Cardiac fibroblast (primary cell): ENCODE data around the gene SLC7A10.

ENCODE experiments used
- DNase-seq, 2 donors: peaks; one replicate each; pipeline versions ENCODE4 v3.0.0 to v3.0.0-alpha.2; 2010; ENCODE audit warnings: low read depth in 2 of 2
- H3K4me3 ChIP-seq, 2 donors: replicated peaks in 1 of 2; 1 replicate in 1 of 2; 2 replicates in 1 of 2; pipeline ENCODE4 v1.5.1; 2011; ENCODE audit warnings: low read depth in 2 of 2, low read length in 2 of 2, mild to moderate bottlenecking in 2 of 2, moderate library complexity in 1 of 2
- TF ChIP-seq, protein P1 (sequence below): IDR thresholded peaks from one replicate; pipeline ENCODE4 v1.5.1; 2011; ENCODE audit warnings: low read depth, mild to moderate bottlenecking, low read length, inconsistent platforms

The SLC7A10 gene

DNA sequence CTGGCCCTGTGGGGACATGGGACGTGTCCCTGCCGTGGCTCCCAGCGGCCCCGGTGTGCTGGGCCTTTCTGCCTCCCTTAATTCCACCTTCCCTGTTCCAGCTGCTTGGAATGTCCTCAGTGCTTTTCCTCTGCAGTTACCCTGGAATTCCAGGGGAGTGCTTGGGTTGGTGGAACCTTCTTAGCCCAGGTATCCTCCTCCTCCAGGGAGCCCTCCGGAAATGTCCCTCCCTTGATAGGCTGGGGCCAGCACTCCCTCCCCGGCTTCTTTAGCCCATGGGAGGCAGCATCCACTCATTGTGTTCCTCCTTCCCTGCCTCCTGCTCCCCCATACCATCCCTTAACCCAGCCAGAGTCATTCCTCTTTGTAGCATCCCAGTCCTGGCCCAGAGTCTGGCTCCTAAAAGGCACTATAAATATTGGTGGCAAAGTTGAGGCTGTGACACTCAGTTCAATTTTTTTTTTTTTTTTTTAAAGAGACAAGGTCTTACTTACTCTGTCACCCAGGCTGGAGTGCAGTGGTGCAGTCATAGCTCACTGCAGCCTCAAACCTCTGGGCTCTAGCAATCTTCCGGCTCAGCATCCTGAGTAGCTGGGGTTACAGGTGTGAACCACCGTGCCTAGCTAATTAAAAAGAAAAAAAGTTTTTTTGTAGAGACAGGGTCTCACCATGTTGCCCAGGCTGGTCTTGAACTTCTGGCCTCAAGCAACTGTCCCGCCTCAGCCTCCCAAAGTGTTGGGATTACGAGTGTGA is 13.7 kb upstream of the SLC7A10 start:
- TF ChIP-seq, protein P1, sequence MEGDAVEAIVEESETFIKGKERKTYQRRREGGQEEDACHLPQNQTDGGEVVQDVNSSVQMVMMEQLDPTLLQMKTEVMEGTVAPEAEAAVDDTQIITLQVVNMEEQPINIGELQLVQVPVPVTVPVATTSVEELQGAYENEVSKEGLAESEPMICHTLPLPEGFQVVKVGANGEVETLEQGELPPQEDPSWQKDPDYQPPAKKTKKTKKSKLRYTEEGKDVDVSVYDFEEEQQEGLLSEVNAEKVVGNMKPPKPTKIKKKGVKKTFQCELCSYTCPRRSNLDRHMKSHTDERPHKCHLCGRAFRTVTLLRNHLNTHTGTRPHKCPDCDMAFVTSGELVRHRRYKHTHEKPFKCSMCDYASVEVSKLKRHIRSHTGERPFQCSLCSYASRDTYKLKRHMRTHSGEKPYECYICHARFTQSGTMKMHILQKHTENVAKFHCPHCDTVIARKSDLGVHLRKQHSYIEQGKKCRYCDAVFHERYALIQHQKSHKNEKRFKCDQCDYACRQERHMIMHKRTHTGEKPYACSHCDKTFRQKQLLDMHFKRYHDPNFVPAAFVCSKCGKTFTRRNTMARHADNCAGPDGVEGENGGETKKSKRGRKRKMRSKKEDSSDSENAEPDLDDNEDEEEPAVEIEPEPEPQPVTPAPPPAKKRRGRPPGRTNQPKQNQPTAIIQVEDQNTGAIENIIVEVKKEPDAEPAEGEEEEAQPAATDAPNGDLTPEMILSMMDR, result no peak
- no peak overlapping the region for H3K4me3 ChIP-seq
- no peak for DNase-seq

DNA sequence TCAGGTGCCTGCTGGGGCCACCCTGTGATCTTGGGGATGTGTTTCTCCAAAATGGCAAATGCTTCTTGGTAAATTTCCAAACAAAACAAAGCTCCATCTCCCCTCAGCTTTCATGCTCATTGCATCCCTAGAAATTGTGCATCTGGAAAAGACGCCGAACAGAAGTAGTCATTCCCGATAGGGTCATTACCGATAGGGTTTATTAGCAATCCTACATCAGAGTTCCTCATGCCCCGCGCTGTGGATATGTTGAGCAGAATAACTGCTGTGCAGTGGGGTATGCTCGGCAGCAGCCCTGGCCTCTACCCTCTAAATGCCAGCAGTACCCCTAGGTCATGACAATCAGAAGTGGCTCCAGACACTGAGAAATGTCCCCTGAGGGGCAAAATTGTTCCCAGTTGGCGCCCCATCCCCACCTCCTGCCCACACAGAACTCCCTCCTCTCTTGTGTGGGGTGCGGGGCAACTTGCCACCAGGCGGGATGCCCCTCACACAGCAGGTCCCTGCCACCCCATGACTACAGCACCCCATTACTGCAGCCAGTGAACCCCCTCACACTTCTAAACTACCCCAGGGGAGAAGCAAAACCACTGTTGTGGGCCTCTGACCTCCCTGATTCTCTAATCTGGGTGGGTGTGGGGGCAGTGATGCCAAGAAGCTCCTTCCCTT is 13.0 kb upstream of the SLC7A10 start:
- TF ChIP-seq, protein P1, result no peak
- DNase-seq, result no peak
- H3K4me3 ChIP-seq, result no peak overlapping the region

DNA sequence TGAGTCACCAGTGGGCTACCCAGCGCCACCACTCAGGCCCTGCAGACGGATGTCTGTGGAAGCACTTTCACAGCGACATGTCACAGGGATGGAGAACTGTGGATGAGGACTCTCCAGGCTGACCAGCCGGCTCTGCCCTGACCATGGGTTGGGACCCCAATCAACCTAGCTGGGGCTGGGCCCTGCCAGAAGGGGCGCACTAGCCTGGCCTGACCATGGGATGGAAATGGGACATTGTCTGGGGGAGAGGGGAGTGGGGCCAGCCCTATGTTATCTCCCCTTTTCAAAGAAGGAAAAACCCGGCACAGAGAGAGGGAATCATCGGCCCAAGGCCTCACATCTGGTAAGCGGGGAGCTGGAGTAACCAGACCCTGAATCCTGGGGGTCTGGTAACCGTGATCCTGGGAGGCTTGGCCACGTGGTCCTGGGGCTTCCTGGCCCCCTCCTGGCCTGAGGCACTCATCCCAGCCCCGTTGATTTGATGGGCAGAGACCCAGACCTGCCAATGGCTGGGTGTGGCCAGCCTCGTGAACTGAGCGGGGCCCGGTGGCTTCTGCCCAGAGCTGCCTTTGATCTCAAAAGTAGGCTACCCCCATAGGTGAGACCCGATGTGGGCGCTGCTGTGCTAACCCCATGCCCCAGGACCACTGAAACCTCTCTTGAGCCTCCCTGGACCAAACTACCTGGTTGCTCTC is 11.2 kb upstream of the SLC7A10 start:
- TF ChIP-seq, protein P1, result no peak
- no peak overlapping the region for H3K4me3 ChIP-seq
- DNase-seq, result no peak

DNA sequence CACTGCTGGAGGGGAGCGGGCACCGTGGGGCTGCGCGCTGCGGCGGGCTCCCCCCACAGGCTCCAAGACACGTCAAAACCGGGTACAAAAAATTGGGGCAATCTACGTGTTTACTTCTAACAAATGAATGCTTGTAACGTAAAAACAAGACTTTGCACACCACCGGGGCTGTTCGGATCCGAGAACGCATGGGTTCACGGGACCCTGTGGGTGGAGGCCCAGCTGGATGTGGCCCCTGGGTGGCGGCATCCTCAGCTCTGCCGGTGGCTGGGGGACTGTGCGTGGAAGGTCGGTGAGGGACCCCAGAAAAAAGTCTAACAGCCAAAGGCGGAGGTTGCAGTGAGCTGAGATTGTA is 10.3 kb upstream of the SLC7A10 start:
- H3K4me3 ChIP-seq, result no peak overlapping the region
- DNase-seq, result no peak
- TF ChIP-seq, protein P1, result no peak

DNA sequence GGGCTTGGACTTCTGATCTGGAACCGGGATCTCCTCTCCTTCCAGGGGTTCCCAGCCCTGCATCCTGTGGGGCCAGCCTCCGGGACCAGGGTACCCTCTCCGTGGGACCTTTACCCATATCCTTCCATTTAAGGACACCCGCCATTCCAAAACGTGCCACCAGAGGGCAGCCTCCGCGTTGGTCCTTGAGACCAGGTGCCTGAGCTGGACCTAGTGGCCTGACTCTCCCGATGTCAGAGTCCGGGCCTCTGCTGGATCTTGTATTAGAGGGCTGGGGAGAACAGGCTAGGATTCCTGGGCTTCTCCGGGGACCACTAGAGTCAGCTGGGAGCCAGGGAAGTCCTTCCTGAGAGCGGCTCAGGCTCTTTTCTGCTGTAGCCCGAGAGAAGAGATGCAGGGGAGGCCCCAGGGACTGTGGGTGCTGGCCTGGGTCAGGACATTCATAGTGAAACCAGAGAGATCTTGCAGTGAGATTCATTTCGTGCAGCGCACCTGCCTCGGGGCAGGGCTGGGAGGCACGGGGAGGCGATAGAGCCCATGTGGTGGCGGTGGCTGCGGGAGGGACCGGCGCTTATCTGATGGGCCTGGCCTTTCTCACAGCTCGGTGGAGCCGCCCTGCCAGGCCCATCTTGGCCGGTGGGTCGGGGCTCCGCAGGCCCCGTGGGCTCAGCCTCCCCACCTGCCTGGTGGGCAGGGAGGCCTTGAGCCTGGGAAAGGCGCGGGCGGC is 9.8 kb upstream of the SLC7A10 start:
- TF ChIP-seq, protein P1, result peak; percentile 91
- DNase-seq, result peak; percentile 75
- no peak overlapping the region for H3K4me3 ChIP-seq

DNA sequence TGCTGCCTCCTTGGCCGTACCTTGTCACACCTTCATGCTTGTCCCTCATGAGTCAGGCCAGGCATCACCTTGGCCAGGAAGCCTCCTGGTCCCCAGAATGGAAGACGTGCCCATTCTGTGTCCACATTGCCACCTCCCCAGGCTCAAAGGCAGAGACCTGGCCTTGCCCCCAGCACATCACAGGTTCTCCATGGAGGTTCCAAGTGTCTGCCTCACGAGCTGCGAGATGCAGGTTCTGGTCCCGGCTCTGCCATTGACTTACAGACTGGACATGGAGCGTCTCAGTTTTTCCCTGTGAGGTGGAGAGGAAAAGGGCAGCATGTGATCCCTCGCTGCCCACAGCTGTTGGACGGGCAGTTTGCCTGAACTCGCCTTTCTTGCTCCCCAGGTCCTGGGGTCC is 9.1 kb upstream of the SLC7A10 start:
- TF ChIP-seq, protein P1, result no peak
- H3K4me3 ChIP-seq, result no peak overlapping the region
- no peak for DNase-seq
